Measurements from ENCODE around the gene ROCK2.
"Not testable (repeated sequence)": the region's sequence is repeated elsewhere in the genome, so short reads cannot be mapped to it uniquely, and the experiment has no call there.

Gene ROCK2

GRCh38 chr2:11169333-11169732 lies 175.1 kb downstream of the ROCK2 start:
- Histone ChIP-seq H3K9ac (ENCODE audit: low read depth, low read length) (no peak overlapping the region), H3K4me1 (ENCODE audit: insufficient read depth, low read length) (no peaks in the 10 kb centered on the region), H3K27me3 (ENCODE audit: insufficient read depth, low read length) (no peaks in the 10 kb centered on the region), H3K9me3 (ENCODE audit: insufficient read depth, low read depth, low read length) (no peaks in the 10 kb centered on the region), H3K4me3 (ENCODE audit: low read length) (no peak overlapping the region), H3K27ac (ENCODE audit: low read depth, low read length) (no peak overlapping the region), H3K36me3 (ENCODE audit: insufficient read depth, low read length) (no peaks in the 10 kb centered on the region)
- 94% methylated on average over 13 of the region's 13 CpGs for WGBS

GRCh38 chr2:11168488-11168887 lies 175.9 kb downstream of the ROCK2 start:
- no peaks in the 10 kb centered on the region for H3K36me3 ChIP-seq (ENCODE audit: insufficient read depth, low read length)
- no peaks in the 10 kb centered on the region for H3K4me1 ChIP-seq (ENCODE audit: insufficient read depth, low read length)
- no peak overlapping the region for H3K4me3 ChIP-seq (ENCODE audit: low read length)
- no peaks in the 10 kb centered on the region for H3K27me3 ChIP-seq (ENCODE audit: insufficient read depth, low read length)
- 81% methylated on average over 9 of the region's 9 CpGs for WGBS
- H3K9ac ChIP-seq (ENCODE audit: low read depth, low read length): no peak overlapping the region
- no peak overlapping the region for H3K27ac ChIP-seq (ENCODE audit: low read depth, low read length)
- no peaks in the 10 kb centered on the region for H3K9me3 ChIP-seq (ENCODE audit: insufficient read depth, low read depth, low read length)

DNA sequence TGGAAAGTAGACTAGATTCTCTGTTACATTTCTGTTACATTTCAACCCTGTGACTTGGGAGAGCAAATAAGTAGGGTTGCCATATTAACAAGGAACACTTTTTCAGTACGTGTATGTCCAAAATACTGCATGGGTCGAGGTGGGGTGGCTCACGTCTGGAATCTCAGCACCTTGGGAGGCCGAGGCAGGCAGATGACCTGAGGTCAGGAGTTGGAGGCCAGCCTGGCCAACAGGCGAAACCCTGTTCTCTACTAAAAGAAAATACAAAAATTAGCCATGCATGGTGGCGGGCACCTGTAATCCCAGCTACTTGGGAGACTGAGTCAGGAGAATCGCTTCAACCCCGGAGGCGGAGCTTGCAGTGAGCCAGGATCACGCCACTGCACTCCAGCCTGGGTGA lies 178.0 kb downstream of the ROCK2 start:
- WGBS: 95% methylated on average over 10 of the region's 10 CpGs
- no peaks in the 10 kb centered on the region for H3K27me3 ChIP-seq (ENCODE audit: insufficient read depth, low read length)

DNA sequence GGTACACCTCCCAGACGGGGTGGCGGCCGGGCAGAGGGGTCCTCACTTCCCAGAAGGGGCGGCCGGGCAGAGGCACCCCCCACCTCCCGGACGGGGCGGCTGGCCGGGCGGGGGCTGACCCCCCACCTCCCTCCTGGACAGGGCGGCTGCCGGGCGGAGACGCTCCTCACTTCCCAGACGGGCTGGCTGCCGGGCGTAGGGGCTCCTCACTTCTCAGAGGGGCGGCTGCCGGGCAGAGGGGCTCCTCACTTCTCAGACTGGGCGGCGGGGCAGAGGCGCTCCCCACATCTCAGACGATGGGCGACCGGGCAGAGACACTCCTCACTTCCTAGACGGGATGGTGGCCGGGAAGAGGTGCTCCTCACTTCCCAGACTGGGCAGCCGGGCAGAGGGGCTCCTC lies 179.4 kb downstream of the ROCK2 start:
- H3K9ac ChIP-seq (ENCODE audit: low read depth, low read length); H3K4me1 ChIP-seq (ENCODE audit: insufficient read depth, low read length); H3K9me3 ChIP-seq (ENCODE audit: insufficient read depth, low read depth, low read length); H3K27me3 ChIP-seq (ENCODE audit: insufficient read depth, low read length); H3K36me3 ChIP-seq (ENCODE audit: insufficient read depth, low read length); H3K4me3 ChIP-seq (ENCODE audit: low read length); H3K27ac ChIP-seq (ENCODE audit: low read depth, low read length): not testable (repeated sequence)
- WGBS: 93% methylated on average over 28 of the region's 28 CpGs

More for the DNA sequence above, 178.0 kb downstream of the ROCK2 start:
- H3K9ac ChIP-seq (ENCODE audit: low read depth, low read length): no peak overlapping the region
- no peak overlapping the region for H3K27ac ChIP-seq (ENCODE audit: low read depth, low read length)
- H3K4me1 ChIP-seq (ENCODE audit: insufficient read depth, low read length): no peaks in the 10 kb centered on the region
- no peaks in the 10 kb centered on the region for H3K36me3 ChIP-seq (ENCODE audit: insufficient read depth, low read length)
- H3K9me3 ChIP-seq (ENCODE audit: insufficient read depth, low read depth, low read length): no peaks in the 10 kb centered on the region
- no peak overlapping the region for H3K4me3 ChIP-seq (ENCODE audit: low read length)

DNA sequence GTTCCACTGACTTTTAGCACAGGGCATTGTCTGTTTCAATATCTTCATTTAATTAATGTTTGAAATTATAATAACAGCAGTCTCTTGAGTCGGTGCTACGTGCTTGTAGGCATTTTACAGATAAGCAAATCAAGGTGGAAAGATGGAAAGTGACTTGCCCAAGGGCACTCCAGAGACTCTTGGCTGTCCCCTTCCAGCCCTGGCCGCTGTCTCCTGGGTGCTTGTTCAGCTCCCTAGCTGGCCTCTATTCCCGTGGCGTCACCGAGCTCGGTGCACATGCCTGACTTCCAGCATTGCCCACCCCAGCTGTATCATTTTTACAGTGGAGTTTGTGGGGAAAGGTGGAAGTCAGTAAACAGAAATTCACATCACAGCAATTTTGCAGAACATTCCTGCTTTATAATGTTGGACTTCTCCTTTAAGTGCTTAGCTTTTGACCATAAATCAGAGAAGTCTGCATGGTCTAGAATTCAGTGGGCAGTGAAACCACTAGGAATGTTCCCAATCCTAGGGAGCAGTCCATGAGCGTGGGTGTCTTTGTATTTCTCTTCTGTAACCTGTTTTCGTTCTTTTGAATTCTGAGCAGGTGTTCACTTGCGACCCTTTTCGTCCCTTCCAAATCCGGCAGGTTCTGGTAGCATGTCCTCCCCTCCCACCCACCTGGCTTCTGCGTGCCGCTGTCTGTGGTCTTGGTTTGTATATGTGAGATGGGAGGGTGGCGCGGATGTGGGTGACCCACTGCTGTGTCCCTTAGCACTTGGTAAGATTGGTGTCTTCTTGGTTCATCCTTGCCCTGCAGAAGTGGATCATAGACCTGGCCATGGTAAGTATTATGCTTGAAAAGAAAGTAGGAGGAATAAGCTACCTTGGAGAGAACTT lies 180.8 kb downstream of the ROCK2 start:
- Histone ChIP-seq H3K27me3 (ENCODE audit: insufficient read depth, low read length) (no peaks in the 10 kb centered on the region), H3K9ac (ENCODE audit: low read depth, low read length) (no peak overlapping the region), H3K36me3 (ENCODE audit: insufficient read depth, low read length) (no peaks in the 10 kb centered on the region), H3K4me3 (ENCODE audit: low read length) (no peak overlapping the region), H3K27ac (ENCODE audit: low read depth, low read length) (no peak overlapping the region), H3K9me3 (ENCODE audit: insufficient read depth, low read depth, low read length) (no peaks in the 10 kb centered on the region), H3K4me1 (ENCODE audit: insufficient read depth, low read length) (no peaks in the 10 kb centered on the region)
- whole genome bisulfite sequencing: 94% methylated on average over 16 of the region's 16 CpGs

DNA sequence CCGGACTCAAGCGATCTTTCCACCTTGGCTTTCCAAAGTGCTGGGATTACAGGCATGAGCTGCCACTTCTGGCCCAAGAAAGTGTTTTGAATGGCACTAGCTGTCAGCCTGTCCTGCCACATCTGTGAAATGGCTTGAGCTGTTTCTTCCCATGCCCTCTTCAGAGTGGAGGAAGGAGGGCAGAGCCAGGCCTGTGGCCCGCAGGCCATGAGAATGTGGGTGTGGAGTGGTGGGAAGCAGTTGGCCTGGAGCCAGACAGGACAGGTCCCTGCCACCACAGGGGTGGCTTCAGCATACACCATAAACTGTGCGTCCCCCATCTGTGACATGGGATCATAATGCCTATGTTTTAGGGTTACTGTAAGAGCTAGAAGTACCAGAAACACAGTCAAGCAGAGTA lies 182.7 kb downstream of the ROCK2 start:
- Histone ChIP-seq H3K27me3 (ENCODE audit: insufficient read depth, low read length) (peaks cover 4% of the 10 kb centered on the region; the same call in 1 of the 2 replicates), H3K36me3 (ENCODE audit: insufficient read depth, low read length) (no peaks in the 10 kb centered on the region), H3K9ac (ENCODE audit: low read depth, low read length) (no peak overlapping the region), H3K4me3 (ENCODE audit: low read length) (no peak overlapping the region), H3K27ac (ENCODE audit: low read depth, low read length) (no peak overlapping the region), H3K4me1 (ENCODE audit: insufficient read depth, low read length) (no peaks in the 10 kb centered on the region), H3K9me3 (ENCODE audit: insufficient read depth, low read depth, low read length) (no peaks in the 10 kb centered on the region)
- WGBS: 92% methylated on average over 4 of the region's 4 CpGs

- WGBS: 93% methylated on average over 15 of the region's 15 CpGs
- Histone ChIP-seq H3K4me1 (ENCODE audit: insufficient read depth, low read length) (0 out of 2 replicates have a peak, but pooled peaks cover 2% of the 10 kb centered on the region), H3K9me3 (ENCODE audit: insufficient read depth, low read depth, low read length) (no peaks in the 10 kb centered on the region), H3K36me3 (ENCODE audit: insufficient read depth, low read length) (no peaks in the 10 kb centered on the region), H3K27ac (ENCODE audit: low read depth, low read length) (no peak overlapping the region), H3K4me3 (ENCODE audit: low read length) (no peak overlapping the region), H3K9ac (ENCODE audit: low read depth, low read length) (no peak overlapping the region), H3K27me3 (ENCODE audit: insufficient read depth, low read length) (peaks cover 11% of the 10 kb centered on the region)
Observed at GRCh38 chr2:11160731-11161455, 183.5 kb downstream of the ROCK2 start.

DNA sequence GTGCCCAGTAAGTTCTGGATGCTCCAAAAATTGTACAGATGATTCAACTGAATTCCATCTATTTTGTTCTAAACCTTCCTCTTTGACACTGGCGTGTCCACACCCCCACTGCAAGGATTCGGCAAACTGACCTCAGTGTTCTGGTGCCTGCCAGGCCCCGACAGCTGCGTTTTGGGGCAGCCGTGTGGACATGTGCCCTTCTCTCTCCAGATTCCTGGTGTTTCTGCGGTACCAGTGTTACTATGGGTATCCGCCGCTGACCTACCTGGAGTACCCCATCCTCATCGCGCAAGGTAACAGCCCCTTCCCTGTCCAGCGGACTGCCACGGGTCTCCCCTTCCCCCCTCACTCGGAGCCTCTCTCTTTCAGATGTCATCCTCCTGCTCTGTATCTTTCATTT lies 184.2 kb downstream of the ROCK2 start:
- no peak overlapping the region for H3K9ac ChIP-seq (ENCODE audit: low read depth, low read length)
- no peak overlapping the region for H3K4me3 ChIP-seq (ENCODE audit: low read length)
- H3K27ac ChIP-seq (ENCODE audit: low read depth, low read length): no peak overlapping the region
- H3K27me3 ChIP-seq (ENCODE audit: insufficient read depth, low read length): peaks cover 13% of the 10 kb centered on the region
- H3K4me1 ChIP-seq (ENCODE audit: insufficient read depth, low read length): 0 out of 2 replicates have a peak, but pooled peaks cover 3% of the 10 kb centered on the region
- no peaks in the 10 kb centered on the region for H3K36me3 ChIP-seq (ENCODE audit: insufficient read depth, low read length)
- no peaks in the 10 kb centered on the region for H3K9me3 ChIP-seq (ENCODE audit: insufficient read depth, low read depth, low read length)
- 92% methylated on average over 13 of the region's 13 CpGs for WGBS

DNA sequence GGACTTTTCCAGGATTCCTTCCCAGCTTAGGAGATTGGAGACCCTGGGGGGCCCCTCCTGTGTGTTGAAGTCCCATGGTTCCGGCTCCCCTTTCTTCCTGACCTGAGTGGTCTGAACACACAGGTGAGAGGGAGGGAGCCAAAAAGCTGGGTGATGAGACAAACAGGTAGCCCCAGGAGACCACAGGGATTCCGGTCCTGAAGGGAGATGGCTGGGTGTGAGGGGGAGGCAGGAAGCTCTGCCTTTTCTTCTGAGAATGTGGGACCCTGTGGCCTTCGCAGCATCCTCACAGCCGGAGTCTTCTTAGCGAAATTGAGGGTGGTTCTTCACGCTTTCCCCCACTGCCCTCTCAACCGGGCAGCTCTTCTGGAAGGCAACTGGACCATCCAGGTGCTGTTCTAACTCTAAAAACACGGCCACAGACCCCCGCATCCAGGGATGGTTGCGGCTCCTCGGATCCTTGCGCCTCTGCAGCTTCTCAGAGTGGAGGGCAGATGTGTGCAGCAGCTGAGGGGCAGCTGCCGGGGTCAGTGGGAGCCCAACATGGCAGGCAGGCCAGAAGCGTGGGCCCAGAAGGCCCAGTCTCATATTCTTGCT lies 184.8 kb downstream of the ROCK2 start:
- Histone ChIP-seq H3K9ac (ENCODE audit: low read depth, low read length) (no peak overlapping the region; the same call in 1 of the 2 replicates), H3K4me3 (ENCODE audit: low read length) (no peak overlapping the region), H3K27me3 (ENCODE audit: insufficient read depth, low read length) (peaks cover 13% of the 10 kb centered on the region), H3K9me3 (ENCODE audit: insufficient read depth, low read depth, low read length) (no peaks in the 10 kb centered on the region), H3K27ac (ENCODE audit: low read depth, low read length) (no peak overlapping the region), H3K36me3 (ENCODE audit: insufficient read depth, low read length) (no peaks in the 10 kb centered on the region), H3K4me1 (ENCODE audit: insufficient read depth, low read length) (0 out of 2 replicates have a peak, but pooled peaks cover 3% of the 10 kb centered on the region)
- 95% methylated on average over 14 of the region's 14 CpGs for WGBS

DNA sequence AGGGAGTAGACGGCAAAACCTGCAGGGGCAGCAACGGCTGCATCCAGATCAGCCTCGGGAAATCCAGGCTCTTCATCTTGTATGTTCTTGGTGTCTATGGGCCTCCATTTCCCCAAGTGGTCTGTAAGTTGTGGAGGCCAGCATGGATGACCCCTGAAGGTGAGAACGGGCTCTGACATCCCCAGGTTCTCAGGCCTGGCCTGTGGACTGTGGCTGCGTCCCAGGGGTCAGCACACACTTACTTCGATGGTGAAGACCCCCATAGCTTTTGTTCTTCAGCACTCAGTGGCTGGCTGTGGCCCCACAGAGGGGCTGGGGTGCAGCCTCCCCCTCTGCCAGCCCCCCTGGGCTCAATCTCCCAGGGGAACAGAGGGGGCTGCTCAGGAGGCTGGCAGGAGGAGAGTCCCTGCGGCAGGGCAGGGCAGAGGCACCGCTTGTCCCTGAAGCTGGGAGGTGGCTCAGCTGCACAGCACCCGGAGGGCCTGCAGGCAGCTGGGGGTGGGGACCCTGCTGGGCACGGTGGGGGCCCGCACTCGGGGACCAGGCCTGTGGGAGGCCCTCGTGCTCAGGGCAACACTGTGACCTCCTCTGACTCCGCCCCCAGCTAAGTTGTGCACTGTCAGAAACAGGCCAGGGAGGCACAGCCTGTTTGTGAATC lies 185.4 kb downstream of the ROCK2 start:
- Histone ChIP-seq H3K36me3 (ENCODE audit: insufficient read depth, low read length) (no peaks in the 10 kb centered on the region), H3K27ac (ENCODE audit: low read depth, low read length) (no peak overlapping the region), H3K4me3 (ENCODE audit: low read length) (no peak overlapping the region), H3K9me3 (ENCODE audit: insufficient read depth, low read depth, low read length) (no peaks in the 10 kb centered on the region), H3K4me1 (ENCODE audit: insufficient read depth, low read length) (peaks cover 7% of the 10 kb centered on the region; the same call in 1 of the 2 replicates), H3K9ac (ENCODE audit: low read depth, low read length) (no peak overlapping the region; the same call in 1 of the 2 replicates), H3K27me3 (ENCODE audit: insufficient read depth, low read length) (peaks cover 19% of the 10 kb centered on the region)
- 81% methylated on average over 14 of the region's 14 CpGs for WGBS
